HG02885 (cell line): ENCODE results near the gene MAP2K7.
"Not testable (repeated sequence)": the region's sequence is repeated elsewhere in the genome, so short reads cannot be mapped to it uniquely, and the experiment has no call there.

ENCODE experiments used
- ATAC-seq: cut with Tn5 transposase; IDR thresholded peaks from one replicate; pipeline ENCODE4 v1.9.1; 2021; ENCODE audit warnings: mild to moderate bottlenecking; ENCODE audit not compliant: unreplicated experiment, poor library complexity

The MAP2K7 gene

DNA sequence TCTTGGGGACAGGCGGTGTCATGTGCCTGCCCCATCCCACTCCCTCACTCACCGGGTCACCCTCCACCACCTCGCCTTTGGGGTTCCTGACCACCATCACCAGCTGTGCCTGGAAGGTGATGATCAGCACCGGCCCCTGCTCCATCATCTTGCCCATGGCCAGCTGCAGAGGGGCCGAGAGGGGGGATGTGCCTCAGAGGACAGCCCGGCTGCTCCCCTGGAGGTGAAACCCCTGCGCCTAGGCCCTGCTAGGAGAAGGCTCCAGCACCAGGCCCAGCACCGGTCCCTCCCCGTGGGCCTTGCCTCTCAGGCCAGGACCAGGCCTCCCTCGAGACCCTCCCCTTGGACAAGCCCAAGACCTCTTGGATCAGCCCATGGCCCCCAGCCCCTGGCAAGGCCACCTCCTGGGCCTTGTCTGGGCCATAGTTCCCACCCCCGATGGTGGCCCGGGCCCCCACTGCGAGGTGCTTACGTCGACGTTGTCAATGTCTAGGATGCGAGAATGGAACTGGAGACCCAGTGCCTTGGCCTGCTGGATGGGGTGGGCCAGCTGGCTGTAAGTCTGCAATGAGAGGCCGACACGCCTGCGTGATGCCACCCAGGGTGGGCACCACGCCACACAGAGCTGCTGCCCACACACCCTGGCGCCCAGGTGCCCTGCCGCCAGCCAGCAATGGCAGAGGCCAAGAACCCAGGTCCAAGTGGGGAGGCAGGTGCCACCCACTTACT, 24.1 kb downstream of the MAP2K7 start:
- no peak for ATAC-seq

DNA sequence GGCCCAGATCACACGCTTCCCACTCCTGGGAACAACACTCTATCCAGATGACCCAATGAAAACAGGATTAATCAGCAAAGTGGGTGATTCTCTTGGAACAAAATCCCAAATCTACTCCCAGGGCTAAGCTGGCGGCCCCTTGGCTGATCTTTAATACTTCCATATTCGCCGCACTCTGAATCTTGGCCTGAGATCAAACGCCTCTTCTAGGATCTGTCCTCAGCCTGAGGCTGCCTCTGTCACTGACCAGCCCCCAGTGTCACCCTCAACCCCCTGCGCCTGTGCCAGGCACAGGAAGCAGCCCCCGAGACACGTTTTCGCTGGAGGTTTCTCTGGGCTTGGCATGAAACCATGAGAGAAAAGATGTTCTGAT, 24.6 kb downstream of the MAP2K7 start:
- no peak for ATAC-seq

DNA sequence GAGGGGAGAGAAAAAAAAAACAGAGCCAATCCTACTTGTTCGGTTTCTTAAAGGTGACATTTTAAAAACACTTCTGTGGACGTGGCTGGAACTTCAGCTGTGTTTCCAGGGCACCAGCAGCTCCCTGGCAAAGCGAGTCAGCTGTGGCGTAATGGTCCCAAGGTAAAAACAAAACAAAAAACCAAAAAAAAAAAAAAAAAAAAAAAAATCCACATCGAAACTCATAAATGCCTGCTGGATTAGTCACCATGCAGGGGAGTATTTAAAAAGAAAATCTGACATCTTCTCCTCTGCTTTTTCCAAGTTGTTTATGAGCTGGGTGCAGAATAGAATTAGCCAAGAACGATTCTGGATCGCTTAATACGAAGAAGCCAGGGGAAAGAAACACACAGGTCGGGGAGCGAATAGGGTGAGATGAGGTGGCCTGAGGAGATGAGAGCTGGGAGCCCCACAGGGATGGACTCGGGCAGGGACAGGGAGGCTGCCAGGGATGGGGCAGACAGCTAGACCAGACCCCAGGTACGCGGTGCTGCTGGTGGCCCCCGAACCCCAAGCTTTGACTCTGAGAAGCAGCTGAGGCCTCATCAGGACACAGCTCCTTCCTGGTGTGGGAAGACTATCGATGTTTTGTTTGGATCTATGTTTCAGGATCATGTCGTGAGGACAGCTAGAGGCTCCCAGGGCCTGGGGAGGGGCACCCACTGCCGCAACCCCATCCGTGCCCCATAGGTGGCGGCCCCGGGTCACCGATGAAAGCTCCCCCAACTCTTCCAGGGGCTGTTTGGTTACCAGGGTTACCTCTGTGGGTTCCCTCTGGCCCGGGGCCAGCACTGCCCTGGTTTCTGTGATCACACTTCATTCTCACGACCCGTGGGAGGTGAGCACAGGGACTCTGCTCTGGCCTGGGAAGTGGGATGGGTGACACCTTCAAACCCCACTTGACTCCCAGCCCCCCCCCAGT, 25.3 kb downstream of the MAP2K7 start:
- no peak for ATAC-seq

DNA sequence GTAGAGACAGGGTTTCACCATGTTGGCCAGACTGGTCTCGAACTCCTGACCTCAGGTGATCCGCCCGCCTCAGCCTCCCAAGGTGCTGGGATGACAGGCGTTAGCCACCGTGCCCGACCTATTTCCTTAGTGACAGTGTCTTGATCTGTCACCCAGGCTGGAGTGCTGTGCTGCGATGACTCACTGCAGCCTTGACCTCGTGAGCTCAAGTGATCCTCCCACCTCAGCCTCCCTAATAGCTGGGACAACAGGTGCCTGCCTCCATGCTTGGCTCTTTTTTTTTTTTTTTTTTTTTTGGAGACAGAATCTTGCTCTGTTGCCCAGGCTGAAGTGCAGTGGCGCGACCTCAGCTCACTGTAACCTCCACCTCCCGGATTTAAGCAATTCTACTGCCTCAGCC, 26.4 kb downstream of the MAP2K7 start:
- not testable (repeated sequence) for ATAC-seq

DNA sequence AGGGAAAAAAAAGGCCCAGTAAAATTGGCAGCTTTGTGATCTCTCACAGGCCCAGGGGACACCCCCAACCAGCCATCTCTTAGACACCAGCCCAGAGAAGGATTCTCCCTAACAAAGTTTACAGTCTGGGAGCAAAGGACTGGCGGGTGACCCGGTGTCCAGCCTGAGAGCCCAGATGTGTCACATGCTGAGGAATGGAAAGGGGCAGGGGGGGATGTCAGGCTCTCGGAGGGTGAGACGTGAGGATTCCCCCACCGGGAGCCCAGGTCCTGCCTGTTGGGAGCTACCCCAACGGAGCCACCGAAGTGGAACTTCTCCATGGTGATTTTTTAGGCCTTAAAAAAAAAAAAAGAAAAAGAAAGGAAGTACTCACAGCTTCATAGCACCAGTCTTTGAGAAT, 27.1 kb downstream of the MAP2K7 start:
- ATAC-seq = no peak

DNA sequence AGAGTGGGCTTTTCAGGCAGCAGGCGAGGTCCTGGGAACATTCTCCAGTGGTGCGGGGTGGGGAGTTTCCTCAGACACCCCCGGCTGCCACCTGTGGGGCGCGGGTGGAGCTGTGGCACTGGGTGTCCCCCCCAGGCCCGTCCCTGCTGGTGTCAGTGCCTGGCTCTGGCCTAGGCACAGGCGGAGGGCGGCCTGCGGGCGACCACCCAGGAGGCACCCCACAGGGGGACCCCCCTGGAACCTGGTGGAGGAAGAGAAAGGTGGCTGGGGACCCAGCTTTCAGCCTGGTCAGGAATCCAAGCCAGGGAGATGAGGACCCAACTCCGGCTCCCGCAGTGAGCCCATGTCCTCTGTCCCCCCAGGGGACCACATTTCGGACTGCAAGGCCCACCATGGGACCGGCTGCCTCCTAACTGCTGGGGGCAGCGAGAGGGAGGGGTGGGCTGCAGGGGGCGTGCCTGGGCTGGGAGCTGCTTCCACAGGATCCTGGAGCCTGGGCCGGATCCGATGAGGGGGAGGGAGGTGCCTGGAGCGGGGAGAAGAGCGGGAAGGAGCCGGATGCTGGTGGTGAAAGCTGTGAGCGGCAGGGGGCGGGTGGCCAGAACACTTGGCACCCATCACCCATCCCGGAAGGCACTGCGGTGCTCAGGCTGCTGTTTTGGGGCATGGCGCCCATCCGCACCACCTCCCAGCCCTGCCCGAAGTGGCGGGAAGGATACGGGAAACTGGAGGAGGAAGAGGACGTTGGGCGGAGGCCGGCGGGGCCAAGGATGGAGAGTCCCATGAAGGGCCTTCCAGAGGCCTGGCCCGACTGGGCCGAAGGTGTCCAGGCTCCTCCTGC, 27.8 kb downstream of the MAP2K7 start:
- ATAC-seq = no peak

DNA sequence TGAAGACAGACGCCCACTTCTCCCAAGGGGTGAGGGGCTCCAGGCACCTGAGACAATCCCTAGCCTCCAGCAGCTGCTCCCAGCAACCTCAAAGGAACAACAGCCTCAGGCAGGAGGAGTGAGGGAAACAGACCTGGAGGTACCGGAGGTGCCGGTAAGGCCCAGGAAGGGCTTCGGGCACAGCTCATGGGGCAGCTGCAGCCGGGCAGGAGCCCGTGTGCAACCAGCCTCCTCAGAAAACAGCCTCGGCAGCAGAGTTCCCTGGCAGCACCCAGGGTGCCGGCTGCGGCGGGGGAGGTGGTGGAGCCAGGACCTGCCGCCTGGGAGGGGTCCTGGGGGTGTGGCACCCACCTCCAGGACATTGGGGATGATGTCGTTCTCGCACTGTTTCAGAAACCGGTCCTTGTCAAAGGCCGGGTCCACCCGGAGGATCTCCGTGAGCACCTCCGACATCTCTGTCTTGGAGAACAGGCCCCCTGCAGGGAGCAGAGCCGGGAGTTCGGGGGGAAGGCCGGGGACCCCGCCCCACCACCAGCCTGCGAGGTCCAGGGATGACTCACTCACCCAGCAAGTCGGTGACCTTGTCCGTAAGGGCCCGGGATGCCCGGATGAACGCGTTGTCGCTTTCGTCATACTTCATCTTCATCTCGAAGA, 28.7 kb downstream of the MAP2K7 start:
- no peak for ATAC-seq

DNA sequence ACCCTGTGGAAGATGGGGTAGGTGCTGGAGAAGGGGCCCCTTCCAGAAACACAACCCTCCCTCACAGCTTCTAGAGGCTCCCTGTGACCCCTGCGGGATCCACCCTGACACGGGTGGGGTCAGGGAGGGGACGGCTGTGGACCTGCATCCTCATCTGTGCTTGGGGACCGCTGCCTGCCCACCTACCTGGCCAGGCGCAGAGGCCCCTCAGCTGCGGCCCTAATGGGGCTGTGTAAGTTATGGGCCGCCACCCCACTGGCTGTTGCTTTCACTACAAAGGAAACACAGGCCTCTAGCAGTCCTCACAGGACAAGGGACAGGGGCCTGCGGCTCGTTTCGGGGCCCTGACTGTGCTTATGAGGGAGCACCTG, 29.2 kb downstream of the MAP2K7 start:
- ATAC-seq = no peak

DNA sequence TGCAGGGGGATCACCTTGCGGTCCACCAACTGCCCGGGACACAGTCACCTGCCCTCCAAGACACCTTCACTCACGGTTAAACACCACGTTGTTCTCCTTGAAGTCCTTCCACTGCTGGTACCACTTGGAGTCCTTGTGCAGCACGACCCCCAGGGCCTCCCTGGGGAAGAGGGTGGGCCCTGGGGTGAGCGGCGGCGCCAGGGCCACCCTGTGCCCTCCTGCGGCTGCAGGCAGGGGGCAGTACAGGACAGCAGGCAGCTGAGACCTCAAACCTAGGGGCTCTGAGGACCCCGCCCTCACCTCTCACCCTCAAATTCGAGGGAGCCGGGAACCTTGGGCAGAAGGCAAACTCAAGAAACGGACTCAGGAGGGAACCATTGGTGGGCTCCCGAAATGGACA, 29.7 kb downstream of the MAP2K7 start:
- ATAC-seq = no peak

DNA sequence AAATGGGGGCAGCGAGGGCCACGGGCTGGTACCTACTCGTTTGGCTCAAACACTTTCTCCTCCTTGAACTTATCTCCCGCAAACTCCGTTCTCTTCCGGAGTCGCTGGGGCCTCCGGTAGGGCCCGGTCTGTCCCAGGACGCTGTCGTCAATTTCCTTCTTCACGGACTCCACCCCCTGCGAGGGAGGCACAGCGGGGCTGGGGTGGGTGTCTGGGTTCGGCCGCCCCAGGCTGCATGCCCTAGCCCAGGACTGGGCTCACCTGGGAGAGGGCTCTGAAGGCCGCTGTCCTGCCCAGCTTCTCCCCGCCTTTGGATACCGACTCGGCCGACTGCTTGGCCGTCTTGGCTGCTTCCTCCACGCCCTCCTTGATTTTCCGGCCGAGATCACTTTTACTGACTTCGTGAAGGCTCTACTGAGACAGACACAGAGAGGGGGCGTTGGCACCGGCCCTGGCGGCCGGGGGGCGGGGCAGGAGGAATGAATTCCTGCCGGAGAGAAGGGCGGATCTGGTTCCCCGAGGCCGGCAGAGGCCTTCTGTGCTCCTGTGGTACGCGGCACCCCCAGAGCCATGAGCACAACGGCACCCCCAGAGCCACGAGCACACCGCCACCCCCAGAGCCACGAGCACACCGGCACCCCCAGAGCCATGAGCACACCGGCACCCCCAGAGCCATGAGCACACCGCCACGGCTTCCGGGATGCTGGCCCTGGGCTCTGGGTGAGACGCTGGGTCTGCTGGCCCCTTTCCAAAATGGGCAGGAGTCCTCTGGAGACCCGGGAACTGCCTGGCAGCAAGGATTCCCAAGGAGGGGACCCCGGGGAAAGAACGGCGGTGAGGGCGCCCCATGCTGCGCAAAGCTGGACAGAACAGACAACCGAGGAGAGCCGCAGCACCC, 30.4 kb downstream of the MAP2K7 start:
- ATAC-seq = no peak

DNA sequence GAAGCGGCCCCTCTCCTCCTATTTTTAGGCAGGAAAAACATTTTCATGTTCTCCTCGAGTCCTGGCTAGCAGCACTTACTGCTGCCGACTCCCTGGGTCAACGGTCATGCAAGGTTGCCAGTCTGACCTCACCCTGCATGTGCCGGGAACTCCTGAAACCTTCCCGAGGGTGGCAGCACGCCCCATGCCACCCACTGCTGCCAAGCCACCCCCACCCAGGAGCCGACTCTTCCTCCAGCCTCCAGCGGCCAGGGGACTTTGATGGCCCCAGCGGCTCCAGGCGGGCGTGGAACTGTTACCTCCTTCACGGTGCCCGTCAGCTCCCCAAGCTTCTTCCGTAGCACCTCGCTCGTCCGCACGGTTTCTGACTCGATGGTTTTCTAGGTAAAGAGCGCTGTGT, 31.1 kb downstream of the MAP2K7 start:
- ATAC-seq = no peak

DNA sequence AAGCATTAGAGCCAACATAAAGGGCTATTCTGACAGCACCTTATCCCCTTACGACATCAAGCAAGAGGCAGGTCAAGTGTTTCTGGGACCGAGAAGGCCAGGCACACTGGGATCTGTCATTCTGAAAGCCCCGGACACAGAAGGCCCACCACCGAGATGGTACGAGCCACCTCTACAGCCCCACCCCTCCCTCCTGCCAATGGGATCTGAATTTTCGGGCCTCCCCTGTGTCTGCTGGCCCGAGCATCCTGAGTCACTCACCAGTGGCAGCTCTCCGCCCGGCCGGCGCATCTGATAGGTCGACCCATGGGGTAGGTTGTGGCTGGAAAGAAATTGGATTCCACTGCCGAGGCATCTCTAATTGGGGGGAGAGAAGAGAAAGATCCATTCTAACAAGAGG, 37.2 kb downstream of the MAP2K7 start:
- no peak for ATAC-seq

DNA sequence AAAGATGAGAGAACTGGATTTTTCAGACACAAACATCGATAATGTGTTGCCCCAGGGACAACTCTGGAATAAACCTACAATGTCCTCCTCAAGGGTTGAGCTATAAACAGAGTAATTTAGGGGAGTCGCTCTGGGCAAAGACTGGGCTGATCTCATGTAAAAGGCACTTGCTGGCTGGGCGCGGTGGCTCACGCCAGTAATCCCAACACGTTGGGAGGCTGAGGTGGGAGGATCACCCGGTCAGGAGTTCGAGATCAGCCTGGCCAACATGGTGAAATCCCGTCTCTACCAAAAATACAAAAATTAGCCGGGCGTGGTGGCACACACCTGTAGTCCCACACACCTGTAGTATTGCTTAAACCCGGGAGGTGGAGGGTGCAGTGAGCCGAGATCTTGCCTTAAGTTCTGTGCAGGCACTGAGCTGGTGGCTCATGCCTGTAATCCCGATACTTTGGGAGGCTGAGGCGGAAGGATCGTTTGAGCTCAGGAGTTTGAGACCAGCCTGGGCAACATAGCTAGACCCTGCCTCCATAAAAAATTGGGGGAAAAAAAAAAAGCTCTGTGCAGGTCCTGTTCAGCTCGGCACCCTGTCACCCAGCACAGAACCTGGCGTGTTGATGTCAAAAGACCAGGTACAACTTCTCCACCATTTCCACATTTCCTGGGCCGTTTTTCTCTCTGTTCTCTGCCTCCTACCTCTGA, 38.4 kb downstream of the MAP2K7 start:
- no peak for ATAC-seq

DNA sequence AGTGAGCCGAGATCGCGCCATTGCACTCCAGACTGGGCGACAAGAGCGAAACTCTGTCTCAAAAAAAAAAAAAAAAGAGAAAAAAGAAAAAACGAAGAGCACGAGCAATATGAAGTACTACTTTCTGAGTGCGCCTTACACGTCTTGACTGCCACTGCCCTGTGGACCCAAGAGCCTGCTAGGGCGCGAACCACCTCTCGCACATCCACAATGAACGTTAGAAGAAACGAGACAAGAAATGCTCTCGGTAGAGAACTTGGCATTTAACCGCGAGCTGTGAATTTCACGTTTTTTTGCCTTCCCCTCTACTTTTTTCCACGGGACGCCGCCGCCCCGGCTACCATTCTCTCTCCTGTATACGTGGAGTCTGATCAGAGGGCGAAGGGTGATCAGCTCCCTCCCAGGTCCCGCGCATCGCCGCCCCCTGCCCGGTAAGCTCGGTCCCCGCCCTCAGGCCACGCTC, 39.3 kb downstream of the MAP2K7 start:
- no peak for ATAC-seq

DNA sequence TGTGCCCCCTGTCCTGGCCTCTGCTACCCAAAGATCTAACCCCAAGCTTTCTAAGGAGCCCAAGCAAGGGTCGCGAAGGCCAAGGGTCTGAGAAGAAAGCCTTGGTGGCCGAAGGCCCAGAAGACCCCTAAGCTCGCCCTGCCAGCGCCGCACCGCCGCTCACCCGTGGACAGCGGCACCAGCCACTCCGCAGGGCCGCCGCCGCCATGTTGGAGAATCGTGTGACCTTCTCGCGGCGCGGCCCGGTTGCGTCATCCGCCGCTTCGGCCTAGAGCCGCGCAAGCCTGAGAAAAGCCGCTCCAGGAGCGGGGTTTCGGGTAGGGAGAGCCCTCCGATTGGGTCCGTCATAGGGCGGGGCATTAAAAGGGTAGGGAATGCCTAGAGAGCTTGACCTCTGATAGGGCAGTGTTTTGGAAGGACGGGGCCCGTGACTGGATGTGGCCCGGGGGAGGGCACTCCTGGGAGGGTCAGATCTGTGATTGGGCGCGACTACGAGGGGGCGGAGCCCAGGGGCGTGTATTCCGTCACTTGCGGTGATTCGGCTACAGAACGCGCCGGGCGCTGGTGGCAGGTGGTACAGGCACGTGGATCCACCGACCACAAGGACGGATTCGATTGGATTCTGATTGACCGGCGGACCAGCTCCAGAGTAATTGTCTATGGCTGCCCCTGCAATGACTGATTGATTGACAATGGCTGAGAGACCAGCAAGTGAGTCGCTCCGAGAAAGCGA, 39.9 kb downstream of the MAP2K7 start, which contains the start of gene TIMM44:
Gene TIMM44, minus strand, starts transcription at position 223 of the 733 bp plus-strand sequence. Its CDS starts 15 bp downstream, at position 208.
- ATAC-seq = peak; percentile 98

DNA sequence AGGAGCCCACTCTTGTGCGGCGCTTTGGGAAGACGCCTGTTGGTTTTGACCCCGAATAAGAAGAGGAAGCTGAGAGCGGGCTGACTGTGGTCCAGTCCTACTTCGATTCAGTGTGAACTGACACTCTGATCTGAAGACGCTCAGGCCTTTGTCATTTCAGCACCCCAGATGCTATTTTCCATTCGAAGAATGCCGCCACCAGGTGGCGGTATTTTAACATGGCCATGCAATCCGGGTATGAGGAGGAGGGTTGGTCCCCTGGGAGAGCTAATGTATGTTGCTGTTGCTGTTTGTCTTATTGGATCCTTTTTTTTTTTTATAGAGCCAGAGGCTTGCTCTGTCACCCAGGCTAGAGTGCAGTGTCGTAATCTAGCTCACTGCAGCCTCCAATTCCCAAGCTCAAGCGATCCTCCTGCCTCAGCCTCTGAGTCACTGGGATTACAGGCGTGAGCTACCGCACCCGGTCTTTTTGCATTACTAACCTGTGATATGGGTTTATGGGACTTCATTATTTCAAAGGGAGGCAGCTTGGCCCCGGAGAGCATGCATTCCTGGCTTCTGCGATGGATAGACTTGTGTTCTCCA, 40.6 kb downstream of the MAP2K7 start:
- ATAC-seq = no peak

DNA sequence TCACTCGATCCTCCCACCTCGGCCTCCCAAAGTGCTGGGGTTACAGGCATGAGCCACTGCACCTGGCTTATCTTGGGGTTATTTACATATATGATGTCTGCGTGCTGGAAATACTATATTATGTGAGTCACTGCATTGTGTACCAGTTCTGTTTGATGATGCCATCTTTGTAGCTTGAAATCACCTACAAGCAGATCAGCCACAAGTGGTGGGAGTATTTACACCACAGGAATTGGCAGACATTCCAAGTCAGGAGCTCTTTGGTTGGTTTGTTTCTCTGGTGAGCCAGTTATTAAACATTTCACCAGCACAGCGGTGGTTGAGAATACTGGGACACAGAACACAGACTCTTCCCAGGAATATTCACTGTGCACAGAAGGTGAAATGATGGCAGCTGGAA, 44.3 kb downstream of the MAP2K7 start:
- ATAC-seq = no peak
